ENCODE measurements around the gene AOPEP.

Gene AOPEP

GRCh38 chr9:95060234-95060633 is 333.7 kb downstream of the AOPEP start:
- no peak overlapping the region for H3K27ac ChIP-seq
- no peak for DNase-seq (ENCODE audit: low read depth, low spot score)

GRCh38 chr9:95060916-95061315 is 334.4 kb downstream of the AOPEP start:
- H3K27ac ChIP-seq = no peak overlapping the region
- DNase-seq (ENCODE audit: low read depth, low spot score) = no peak

GRCh38 chr9:95061916-95062595 is 335.6 kb downstream of the AOPEP start:
- H3K27ac ChIP-seq = peak overlapping the region; percentile 71
- no peak for DNase-seq (ENCODE audit: low read depth, low spot score)

DNA sequence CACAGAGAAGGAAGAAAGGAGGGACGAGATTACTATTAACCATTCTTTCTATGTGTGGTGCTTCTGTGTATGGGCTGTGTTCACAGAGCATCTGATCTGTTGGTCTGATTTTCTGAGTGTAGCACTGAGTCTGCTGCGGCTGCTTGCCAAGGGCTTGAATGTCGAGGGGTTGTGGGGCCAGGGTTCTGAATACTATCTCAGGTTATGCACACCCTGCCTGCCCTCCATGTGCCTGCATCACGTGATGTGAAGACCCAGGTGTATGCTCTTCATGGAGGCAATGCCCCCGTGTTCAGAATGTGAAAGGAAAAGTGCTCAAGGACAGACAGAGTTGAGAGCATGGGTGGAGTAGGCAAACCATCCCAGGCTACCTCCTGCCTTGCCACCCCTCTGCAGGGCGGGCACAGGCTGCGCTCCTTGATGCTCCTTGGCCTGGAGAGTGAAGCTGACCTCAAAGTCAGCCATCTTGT is 336.1 kb downstream of the AOPEP start:
- DNase-seq (ENCODE audit: low read depth, low spot score) = no peak
- H3K27ac ChIP-seq = peak overlapping the region; percentile 71

DNA sequence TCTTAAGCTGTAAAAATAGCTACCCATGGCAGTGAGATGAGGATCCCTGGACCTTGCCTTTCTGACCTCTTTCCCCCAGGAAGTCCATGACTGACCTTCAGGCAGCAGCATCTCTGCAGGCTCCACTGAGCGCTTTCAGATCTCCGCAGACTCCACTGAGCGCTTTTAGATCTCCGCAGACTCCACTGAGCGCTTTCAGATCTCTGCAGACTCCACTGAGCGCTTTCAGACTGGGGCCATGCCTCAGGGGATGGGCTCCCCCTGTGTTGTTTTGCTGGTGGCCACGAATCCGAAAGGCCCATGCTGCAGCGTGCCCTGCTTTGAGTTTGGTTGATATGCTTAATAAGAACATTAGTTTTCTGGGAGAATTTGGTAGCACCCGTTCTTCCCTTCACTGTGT is 336.8 kb downstream of the AOPEP start:
- peak overlapping the region; percentile 71 for H3K27ac ChIP-seq
- no peak for DNase-seq (ENCODE audit: low read depth, low spot score)

DNA sequence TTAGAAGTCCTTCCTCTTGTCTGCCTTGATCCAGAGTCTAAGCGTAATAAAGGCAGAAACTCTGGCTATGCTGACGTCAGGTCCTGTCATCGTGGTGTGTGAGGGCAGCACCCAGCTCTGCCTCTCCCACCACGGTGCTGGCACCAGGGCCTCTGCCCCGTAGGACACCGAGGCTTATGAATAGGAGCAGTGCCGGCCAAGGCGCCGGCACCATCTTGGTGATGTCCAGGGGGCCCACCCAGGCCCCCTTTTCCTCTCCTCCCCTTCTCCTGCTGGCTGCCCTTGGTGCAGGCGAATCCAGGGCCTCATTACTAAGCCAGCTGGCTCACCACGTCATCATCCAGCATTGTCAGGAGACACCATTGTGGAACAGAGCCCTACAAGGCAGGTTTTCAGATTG is 338.7 kb downstream of the AOPEP start:
- DNase-seq (ENCODE audit: low read depth, low spot score) = no peak
- H3K27ac ChIP-seq = peak overlapping the region; percentile 71

GRCh38 chr9:95067057-95067456 is 340.6 kb downstream of the AOPEP start:
- DNase-seq (ENCODE audit: low read depth, low spot score) = no peak
- peak overlapping the region; percentile 71 for H3K27ac ChIP-seq

GRCh38 chr9:95067897-95068296 is 341.4 kb downstream of the AOPEP start:
- peak overlapping the region; percentile 71 for H3K27ac ChIP-seq
- no peak for DNase-seq (ENCODE audit: low read depth, low spot score)

DNA sequence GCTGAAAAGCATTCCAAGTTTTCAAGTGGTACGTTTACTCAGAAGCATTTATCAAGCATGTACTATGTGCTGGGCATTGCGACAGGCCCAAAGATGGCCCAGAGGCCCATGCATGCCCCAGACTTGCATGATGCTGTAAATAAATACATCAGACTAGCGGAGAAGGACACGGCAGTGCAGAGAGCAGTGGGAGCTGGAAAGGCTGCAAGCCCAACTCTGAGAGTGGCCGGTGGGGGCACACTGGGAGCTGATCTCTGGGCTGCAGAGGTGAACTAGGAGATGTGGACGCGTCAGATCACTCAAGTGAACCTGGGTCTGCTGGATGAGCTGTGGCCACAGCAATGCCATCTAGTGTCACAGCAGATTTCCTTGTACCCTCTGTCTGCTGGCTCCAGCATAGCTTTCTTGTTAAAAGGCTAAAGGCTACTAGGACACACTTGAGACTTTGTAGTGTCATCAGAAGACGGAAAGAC is 344.1 kb downstream of the AOPEP start:
- DNase-seq (ENCODE audit: low read depth, low spot score) = no peak
- no peak overlapping the region for H3K27ac ChIP-seq

DNA sequence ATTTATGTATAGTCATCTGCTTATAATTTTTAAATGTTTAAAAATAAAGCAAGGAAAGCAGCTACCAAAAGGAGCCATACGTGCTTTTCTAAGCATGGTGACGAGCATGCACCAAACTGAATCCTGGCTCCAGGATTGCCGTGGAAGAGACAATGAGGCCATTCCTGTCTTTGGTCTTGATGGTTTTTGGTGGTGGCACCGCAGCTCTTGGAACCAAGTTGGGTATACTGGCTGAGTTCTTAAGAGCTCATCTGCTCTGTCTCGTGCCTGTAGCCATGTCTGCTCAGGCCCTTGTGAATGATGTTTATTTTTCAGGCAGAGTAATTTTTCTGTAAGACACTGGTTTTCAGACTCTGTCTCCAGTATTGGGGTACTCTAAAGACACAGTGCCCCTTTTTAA is 345.0 kb downstream of the AOPEP start:
- no peak overlapping the region for H3K27ac ChIP-seq
- DNase-seq (ENCODE audit: low read depth, low spot score) = no peak

DNA sequence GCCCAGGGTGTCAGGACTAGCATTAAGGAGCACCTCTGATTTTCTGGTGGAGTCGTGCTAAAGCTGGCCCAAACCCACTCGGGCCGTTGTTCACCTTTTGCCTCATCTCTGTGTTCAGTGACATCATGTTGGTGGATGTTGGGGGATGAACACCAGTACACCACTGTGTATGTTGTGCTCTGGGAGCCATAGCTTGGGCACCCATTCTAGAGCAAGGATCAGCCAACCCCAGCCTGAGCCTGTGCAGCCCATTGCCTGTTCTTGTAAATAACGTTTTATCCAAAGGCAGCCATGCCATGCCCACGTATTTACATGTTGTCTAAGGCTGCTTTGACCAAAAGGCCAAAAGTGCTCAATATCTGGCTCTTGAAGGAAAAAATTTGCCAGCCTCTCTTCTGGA is 345.4 kb downstream of the AOPEP start:
- DNase-seq (ENCODE audit: low read depth, low spot score) = no peak

DNA sequence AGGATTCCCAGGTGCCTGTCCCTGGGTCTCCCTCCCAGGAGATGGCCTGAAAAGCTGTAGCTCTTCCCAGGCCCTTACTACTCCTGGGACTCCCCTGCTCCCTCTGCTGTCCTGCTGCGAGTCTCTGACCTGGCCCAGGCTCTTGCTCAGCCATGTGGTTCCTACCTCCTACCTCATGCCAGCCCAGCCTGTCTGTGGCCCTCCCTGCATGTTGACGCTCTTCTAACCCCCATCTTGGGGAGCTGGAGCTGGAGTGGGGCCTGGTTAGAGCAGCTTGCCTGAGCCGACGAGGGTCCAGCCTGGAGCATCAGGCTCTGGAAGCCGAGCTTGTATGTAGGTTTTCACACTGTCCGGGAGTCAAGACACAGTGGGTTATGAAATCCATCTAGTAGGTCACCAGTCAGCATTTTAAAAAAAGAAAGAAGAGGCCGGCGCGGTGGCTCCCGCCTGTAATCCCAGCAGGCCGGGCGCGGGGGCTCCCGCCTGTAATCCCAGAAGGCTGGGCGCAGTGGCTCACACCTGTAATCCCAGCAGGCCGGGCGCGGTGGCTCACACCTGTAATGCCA is 346.6 kb downstream of the AOPEP start:
- H3K27ac ChIP-seq = no peak overlapping the region
- no peak for DNase-seq (ENCODE audit: low read depth, low spot score)

More for the DNA sequence above, 345.4 kb downstream of the AOPEP start:
- no peak overlapping the region for H3K27ac ChIP-seq

GRCh38 chr9:95073918-95074317 is 347.4 kb downstream of the AOPEP start:
- DNase-seq (ENCODE audit: low read depth, low spot score) = no peak
- H3K27ac ChIP-seq = no peak overlapping the region

GRCh38 chr9:95074632-95075031 is 348.1 kb downstream of the AOPEP start:
- no peak overlapping the region for H3K27ac ChIP-seq
- DNase-seq (ENCODE audit: low read depth, low spot score) = no peak

DNA sequence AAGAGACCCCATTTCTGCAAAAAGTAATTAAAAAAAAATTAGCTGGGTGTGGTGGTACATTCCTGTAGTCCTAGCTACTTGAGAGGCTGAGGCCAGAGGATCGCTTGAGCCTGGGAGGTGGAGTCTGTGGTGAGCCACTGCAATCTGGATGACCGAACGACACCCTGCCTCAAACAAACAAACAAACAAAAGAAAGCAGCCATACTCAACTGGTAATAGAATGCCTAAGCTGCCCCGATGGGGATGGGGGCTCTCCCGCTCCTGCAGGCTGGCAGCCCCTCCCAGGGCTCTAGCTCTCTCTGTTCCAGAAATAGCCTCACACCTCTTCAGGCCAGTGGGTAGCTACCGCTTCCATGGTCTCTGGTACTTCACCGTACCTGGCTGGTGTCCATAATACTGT is 349.2 kb downstream of the AOPEP start:
- H3K27ac ChIP-seq = no peak overlapping the region
- no peak for DNase-seq (ENCODE audit: low read depth, low spot score)

DNA sequence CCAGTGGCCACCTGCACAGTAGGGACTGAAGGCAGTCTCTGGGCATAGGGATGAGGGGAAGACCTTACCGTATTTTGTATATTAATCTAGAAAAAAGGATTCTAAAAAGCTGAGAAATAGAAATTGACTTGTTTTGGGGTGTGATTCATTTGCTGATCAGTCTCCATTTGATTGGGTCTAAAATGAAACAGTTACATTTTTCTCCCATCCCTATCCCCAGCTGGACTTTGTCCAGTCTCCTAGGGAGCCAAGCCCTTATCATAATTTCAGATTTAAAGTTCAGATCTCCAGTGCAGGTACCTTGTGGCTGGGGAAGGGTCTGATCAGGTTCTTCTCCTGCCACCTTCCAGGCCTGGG is 350.2 kb downstream of the AOPEP start:
- peak overlapping the region; percentile 3 for H3K27ac ChIP-seq
- DNase-seq (ENCODE audit: low read depth, low spot score) = no peak

DNA sequence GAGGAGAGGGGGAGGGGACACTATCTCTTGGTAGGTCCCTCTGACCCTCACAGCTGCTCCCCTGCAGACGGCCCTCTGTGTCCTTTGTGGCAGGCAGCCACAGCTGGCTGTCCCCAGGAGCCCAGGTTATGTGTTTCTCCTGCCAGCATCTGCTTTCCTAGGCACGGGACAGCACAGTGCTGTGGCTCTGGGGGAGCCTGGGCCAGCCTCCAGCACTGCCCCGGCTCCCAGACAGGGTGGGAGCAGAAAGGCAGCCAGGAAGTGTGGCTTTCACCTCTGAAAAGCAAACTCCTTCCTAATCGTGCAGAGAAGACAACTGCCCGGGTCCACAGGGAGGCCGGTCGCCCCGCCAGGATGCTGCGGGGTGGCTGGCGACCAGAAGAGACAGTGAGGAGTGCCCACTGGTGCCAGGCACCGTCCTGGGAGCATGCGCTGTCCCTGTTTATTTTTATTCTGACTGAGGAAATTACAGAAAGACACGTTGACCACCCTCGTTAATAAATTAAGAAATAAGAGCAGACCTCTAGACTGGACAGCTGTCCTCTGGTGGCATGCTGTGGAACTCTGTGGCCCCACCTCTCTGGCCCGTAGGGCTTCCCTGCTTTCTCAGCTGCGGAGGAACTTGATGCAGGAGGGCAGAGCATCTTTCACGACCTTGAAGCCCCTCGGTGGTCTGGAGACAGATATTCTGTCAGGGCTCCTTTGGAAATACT is 350.7 kb downstream of the AOPEP start:
- no peak for DNase-seq (ENCODE audit: low read depth, low spot score)
- H3K27ac ChIP-seq = peak overlapping the region; percentile 3

DNA sequence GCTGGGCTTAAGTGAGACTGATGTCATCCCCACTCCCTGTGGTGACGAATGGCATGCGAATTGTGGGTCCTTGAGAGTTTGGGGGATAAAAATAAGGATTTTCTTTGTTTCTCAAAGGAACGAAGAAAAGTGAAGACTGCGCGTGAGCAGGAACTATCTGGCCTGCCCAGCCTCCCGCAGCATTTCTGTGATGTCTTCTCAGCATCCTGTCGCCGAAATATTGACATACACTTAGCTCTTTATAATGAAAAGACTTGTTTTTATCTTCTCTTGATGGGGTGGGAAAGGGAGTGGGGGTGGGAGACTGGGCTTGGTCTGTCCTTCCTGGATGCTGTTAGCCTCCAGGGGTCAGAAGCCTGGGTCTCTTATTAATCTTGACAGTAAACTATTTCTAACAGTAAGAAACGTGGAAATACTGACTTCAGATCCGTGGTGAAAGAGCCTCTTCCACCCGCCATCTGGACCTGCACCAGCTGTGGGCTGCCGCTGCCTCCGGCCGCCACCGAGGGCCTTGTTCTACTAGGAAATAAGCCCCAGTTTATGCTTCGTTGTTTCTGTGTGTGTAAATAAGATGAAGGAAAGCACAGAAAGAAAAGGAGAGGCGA is 351.4 kb downstream of the AOPEP start:
- no peak overlapping the region for H3K27ac ChIP-seq
- DNase-seq (ENCODE audit: low read depth, low spot score) = no peak

DNA sequence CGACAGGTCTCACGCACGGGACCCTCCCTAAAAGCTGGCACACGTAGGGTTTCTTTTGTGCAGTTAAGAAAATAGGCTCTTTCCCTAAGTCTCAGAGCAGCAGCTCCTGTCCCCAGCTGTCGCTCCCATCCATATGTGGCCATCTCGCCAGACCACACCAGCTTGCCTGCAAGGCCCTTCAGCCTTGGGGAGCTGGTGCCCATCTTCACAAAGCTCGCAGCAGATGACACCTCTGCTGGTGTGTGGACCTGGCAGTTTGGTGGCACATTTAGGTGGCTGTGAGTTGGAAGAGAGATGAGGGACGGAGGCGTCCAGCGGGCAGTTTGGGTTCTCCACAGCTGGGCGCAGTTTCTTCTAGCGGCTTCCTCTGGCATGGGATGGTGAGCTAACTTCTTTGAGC is 352.0 kb downstream of the AOPEP start:
- H3K27ac ChIP-seq = no peak overlapping the region
- no peak for DNase-seq (ENCODE audit: low read depth, low spot score)

- no peak overlapping the region for H3K27ac ChIP-seq
- no peak for DNase-seq (ENCODE audit: low read depth, low spot score)
Measured at GRCh38 chr9:95078939-95079338, 352.4 kb downstream of the AOPEP start.

DNA sequence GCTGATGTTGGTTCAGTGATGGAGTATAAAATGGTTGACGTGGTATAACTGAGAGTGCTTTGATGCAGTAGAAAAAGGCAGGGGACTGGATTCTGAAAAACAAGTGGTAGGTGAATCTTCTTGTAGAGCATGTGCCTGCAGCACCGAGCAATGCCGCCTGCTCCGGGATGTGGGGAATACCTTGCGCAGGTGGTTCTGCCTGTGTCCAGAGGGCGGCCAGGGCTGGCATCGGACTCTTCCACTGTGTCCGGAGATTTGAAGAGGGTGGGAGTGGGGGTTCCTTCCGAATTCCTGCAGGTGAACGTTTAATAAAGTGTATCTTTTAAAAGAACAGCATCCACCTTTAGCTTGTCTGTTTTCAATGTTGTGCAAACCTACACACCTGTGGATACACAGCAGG is 353.0 kb downstream of the AOPEP start:
- no peak overlapping the region for H3K27ac ChIP-seq
- DNase-seq (ENCODE audit: low read depth, low spot score) = no peak
